PC-9 (cell line): ENCODE results near the gene BFSP2.

Experiments used
- CTCF ChIP-seq: fragments of 200-600 bp; sonication (generic); conservative IDR thresholded peaks from 2 replicates; pipeline ENCODE4 v1.6.1; 2017; ENCODE audit warnings: mixed run types, antibody characterized with exemption, mild to moderate bottlenecking, moderate library complexity
- EZH2 ChIP-seq: fragments of 200-600 bp; sonication (generic); IDR thresholded peaks from 2 replicates; pipeline ENCODE4 v1.8.0; 2017; ENCODE audit warnings: antibody characterized with exemption, low read depth

- no peak for TF ChIP-seq CTCF
- TF ChIP-seq EZH2, result no peak
Observed at GRCh38 chr3:133424937-133425869, 25.3 kb downstream of the BFSP2 start.
